ENCODE results near the gene ERBB2.

DNA sequence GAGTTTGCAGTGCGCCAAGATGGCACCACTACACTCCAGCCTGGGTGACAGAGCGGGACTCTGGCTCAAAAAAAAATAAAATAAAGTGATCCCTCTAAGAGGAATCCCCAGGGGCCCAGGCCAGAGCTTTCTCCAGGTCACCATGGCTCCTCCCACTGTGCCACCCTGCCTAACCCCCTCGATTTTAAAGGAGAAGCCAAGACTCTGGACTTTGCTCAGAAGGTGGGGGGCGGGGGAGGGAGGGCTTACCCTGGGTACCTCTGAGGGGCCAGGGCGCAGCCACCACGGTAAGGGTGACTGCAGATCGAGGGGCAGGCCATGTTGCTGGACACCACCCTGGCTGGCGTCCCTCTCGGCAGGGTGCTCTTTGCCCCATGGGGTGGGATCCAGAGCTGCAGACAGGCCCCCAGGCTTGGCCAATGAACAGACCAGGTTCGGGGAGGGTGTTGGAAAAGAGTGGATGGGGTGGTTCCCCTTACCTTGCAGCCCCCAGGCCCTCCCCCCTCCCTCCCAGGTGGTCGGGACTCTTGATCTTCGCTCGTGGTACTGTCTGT is 37.4 kb downstream of the ERBB2 start:
- TF ChIP-seq, protein P1, sequence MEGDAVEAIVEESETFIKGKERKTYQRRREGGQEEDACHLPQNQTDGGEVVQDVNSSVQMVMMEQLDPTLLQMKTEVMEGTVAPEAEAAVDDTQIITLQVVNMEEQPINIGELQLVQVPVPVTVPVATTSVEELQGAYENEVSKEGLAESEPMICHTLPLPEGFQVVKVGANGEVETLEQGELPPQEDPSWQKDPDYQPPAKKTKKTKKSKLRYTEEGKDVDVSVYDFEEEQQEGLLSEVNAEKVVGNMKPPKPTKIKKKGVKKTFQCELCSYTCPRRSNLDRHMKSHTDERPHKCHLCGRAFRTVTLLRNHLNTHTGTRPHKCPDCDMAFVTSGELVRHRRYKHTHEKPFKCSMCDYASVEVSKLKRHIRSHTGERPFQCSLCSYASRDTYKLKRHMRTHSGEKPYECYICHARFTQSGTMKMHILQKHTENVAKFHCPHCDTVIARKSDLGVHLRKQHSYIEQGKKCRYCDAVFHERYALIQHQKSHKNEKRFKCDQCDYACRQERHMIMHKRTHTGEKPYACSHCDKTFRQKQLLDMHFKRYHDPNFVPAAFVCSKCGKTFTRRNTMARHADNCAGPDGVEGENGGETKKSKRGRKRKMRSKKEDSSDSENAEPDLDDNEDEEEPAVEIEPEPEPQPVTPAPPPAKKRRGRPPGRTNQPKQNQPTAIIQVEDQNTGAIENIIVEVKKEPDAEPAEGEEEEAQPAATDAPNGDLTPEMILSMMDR (IDR thresholded peaks at IDR 0.05; ENCODE audit: low read depth, low read length), result no peak
- no peak for TF ChIP-seq POLR2A (IDR thresholded peaks at IDR 0.05; ENCODE audit: extremely low read depth, insufficient read length)
